Astrocyte (in vitro differentiated cells and primary cell): ENCODE data around the gene IL4R. TPM values are rescaled to one million over a fixed set of nuclear protein-coding genes. Genes with fewer than 3 reads are reported as not detected.

Experiments
- DNase-seq: peaks from one replicate; pipeline ENCODE4 v3.0.0-alpha.2; 2010; ENCODE audit warnings: low read depth
- FAIRE-seq: peaks from 2 replicates; lab custom pipeline; 2011; peaks lifted over from hg19 to GRCh38; lab: Jason Lieb, UNC
- H2AFZ ChIP-seq: 2 replicates; pipeline ENCODE4 v1.6.0; 2012; ENCODE audit warnings: low read depth, low read length, inconsistent platforms
- H3K27ac ChIP-seq: 2 replicates; pipeline ENCODE4 v1.5.1; 2011; ENCODE audit warnings: low read depth, low read length, inconsistent platforms
- H3K27me3 ChIP-seq: 2 replicates; pipeline ENCODE4 v1.6.0; 2011; ENCODE audit warnings: low read length, inconsistent platforms; ENCODE audit not compliant: insufficient read depth
- H3K36me3 ChIP-seq: 2 replicates; pipeline ENCODE4 v1.5.1; 2011; ENCODE audit warnings: low read length, inconsistent platforms; ENCODE audit not compliant: insufficient read depth
- H3K4me1 ChIP-seq: 2 replicates; pipeline ENCODE4 v1.5.1; 2011; ENCODE audit warnings: low read length, inconsistent platforms; ENCODE audit not compliant: insufficient read depth
- H3K4me2 ChIP-seq: 2 replicates; pipeline ENCODE4 v1.6.0; 2012; ENCODE audit warnings: low read length, inconsistent platforms
- H3K4me3 ChIP-seq: 2 replicates; pipeline ENCODE4 v1.5.1; 2011; ENCODE audit warnings: low read depth, mild to moderate bottlenecking, low read length, inconsistent platforms; ENCODE audit not compliant: insufficient read depth
- H3K79me2 ChIP-seq: 2 replicates; pipeline ENCODE4 v1.6.0; 2012; ENCODE audit warnings: mild to moderate bottlenecking, low read length, inconsistent platforms; ENCODE audit not compliant: insufficient read depth
- H3K9ac ChIP-seq: 2 replicates; pipeline ENCODE4 v1.6.0; 2012; ENCODE audit warnings: mild to moderate bottlenecking, low read length, inconsistent platforms
- H3K9me3 ChIP-seq: 2 replicates; pipeline ENCODE4 v1.5.1; 2012; ENCODE audit warnings: low read depth, mild to moderate bottlenecking, low read length, inconsistent platforms; ENCODE audit not compliant: insufficient read depth
- H4K20me1 ChIP-seq: 2 replicates; pipeline ENCODE4 v1.6.0; 2012; ENCODE audit warnings: low read length, inconsistent platforms; ENCODE audit not compliant: insufficient read depth
- H3K27ac Mint-ChIP-seq: one replicate; pipeline ENCODE4 v1.8.0; 2021; ENCODE audit warnings: mild to moderate bottlenecking, mixed read lengths; ENCODE audit not compliant: unreplicated experiment
- H3K27me3 Mint-ChIP-seq: one replicate; pipeline ENCODE4 v1.8.0; 2021; ENCODE audit warnings: low read depth, mixed read lengths; ENCODE audit not compliant: unreplicated experiment
- H3K36me3 Mint-ChIP-seq: one replicate; pipeline ENCODE4 v1.8.0; 2021; ENCODE audit warnings: low read depth, mixed read lengths; ENCODE audit not compliant: unreplicated experiment
- H3K4me1 Mint-ChIP-seq: one replicate; pipeline ENCODE4 v1.8.0; 2021; ENCODE audit warnings: low read depth, mixed read lengths; ENCODE audit not compliant: unreplicated experiment
- H3K4me3 Mint-ChIP-seq: one replicate; pipeline ENCODE4 v1.8.0; 2021; ENCODE audit warnings: mild to moderate bottlenecking, moderate library complexity, mixed read lengths; ENCODE audit not compliant: unreplicated experiment
- H3K9me3 Mint-ChIP-seq: one replicate; pipeline ENCODE4 v1.8.0; 2021; ENCODE audit warnings: mild to moderate bottlenecking, mixed read lengths; ENCODE audit not compliant: unreplicated experiment
- CTCF ChIP-seq: IDR thresholded peaks from 2 replicates; pipeline ENCODE4 v1.5.1; 2011; ENCODE audit warnings: low read depth, mild to moderate bottlenecking, inconsistent platforms, low read length, moderate library complexity; ENCODE audit not compliant: insufficient read depth
- EZH2 ChIP-seq: IDR thresholded peaks from 2 replicates; pipeline ENCODE4 v1.6.1; 2012; ENCODE audit warnings: mild to moderate bottlenecking, low read length, inconsistent platforms; ENCODE audit not compliant: insufficient read depth
- total RNA-seq: library from RNA; stranded (reverse); gene quantifications from 2 replicates; pipeline ENCODE4 v1.2.1, GENCODE V29; 2021

IL4R gene
- total RNA-seq, 1 donor from 2014 or later: 17.5 TPM

GRCh38 chr16:27345201-27345600, 31.4 kb downstream of the IL4R start:
- H3K27ac Mint-ChIP-seq: no peak overlapping the region
- no peak overlapping the region for H3K4me2 ChIP-seq
- no peak overlapping the region for H3K9ac ChIP-seq
- no peaks in the 10 kb centered on the region for H3K27me3 Mint-ChIP-seq
- no peaks in the 10 kb centered on the region for H3K4me1 ChIP-seq
- no peak overlapping the region for H3K4me3 Mint-ChIP-seq
- no peak for TF ChIP-seq CTCF
- no peak for TF ChIP-seq EZH2
- no peak overlapping the region for H3K27ac ChIP-seq
- no peaks in the 10 kb centered on the region for H3K27me3 ChIP-seq
- H3K4me1 Mint-ChIP-seq: no peaks in the 10 kb centered on the region
- H2AFZ ChIP-seq: no peak overlapping the region
- FAIRE-seq: no peak
- H4K20me1 ChIP-seq: peaks cover 5% of the 10 kb centered on the region
- peaks cover 38% of the 10 kb centered on the region for H3K36me3 ChIP-seq
- peaks cover 38% of the 10 kb centered on the region for H3K36me3 Mint-ChIP-seq
- H3K9me3 Mint-ChIP-seq: no peaks in the 10 kb centered on the region
- H3K9me3 ChIP-seq: no peaks in the 10 kb centered on the region
- H3K4me3 ChIP-seq: no peak overlapping the region
- peaks cover 4% of the 10 kb centered on the region for H3K79me2 ChIP-seq
- DNase-seq: no peak

GRCh38 chr16:27346819-27347218, 33.0 kb downstream of the IL4R start:
- Histone ChIP-seq H3K36me3 (peaks cover 29% of the 10 kb centered on the region), H3K79me2 (peaks cover 4% of the 10 kb centered on the region), H4K20me1 (no peaks in the 10 kb centered on the region), H3K9me3 (no peaks in the 10 kb centered on the region), H3K27me3 (no peaks in the 10 kb centered on the region), H3K4me2 (no peak overlapping the region), H3K9ac (no peak overlapping the region), H2AFZ (no peak overlapping the region), H3K4me3 (no peak overlapping the region), H3K4me1 (no peaks in the 10 kb centered on the region), H3K27ac (no peak overlapping the region)
- no peak overlapping the region for H3K4me3 Mint-ChIP-seq
- FAIRE-seq (no peak), DNase-seq (no peak)
- H3K36me3 Mint-ChIP-seq: peaks cover 34% of the 10 kb centered on the region
- TF ChIP-seq CTCF (no peak), EZH2 (no peak)
- no peak overlapping the region for H3K27ac Mint-ChIP-seq
- no peaks in the 10 kb centered on the region for H3K27me3 Mint-ChIP-seq
- H3K9me3 Mint-ChIP-seq: peaks cover 1% of the 10 kb centered on the region
- H3K4me1 Mint-ChIP-seq: no peaks in the 10 kb centered on the region

- no peaks in the 10 kb centered on the region for H4K20me1 ChIP-seq
- H3K4me3 Mint-ChIP-seq: no peak overlapping the region
- H3K79me2 ChIP-seq: no peaks in the 10 kb centered on the region
- no peak overlapping the region for H3K27ac Mint-ChIP-seq
- H3K27me3 ChIP-seq: no peaks in the 10 kb centered on the region
- peaks cover 32% of the 10 kb centered on the region for H3K36me3 Mint-ChIP-seq
- H3K27ac ChIP-seq: no peak overlapping the region
- no peak overlapping the region for H2AFZ ChIP-seq
- H3K4me2 ChIP-seq: no peak overlapping the region
- peaks cover 3% of the 10 kb centered on the region for H3K9me3 Mint-ChIP-seq
- no peak for DNase-seq
- TF ChIP-seq CTCF (no peak), EZH2 (no peak)
- FAIRE-seq: no peak
- H3K4me1 Mint-ChIP-seq: no peaks in the 10 kb centered on the region
- H3K9ac ChIP-seq: no peak overlapping the region
- no peaks in the 10 kb centered on the region for H3K4me1 ChIP-seq
- H3K27me3 Mint-ChIP-seq: no peaks in the 10 kb centered on the region
- no peak overlapping the region for H3K4me3 ChIP-seq
- peaks cover 36% of the 10 kb centered on the region for H3K36me3 ChIP-seq
- no peaks in the 10 kb centered on the region for H3K9me3 ChIP-seq
These were observed 34.3 kb downstream of the IL4R start for GRCh38 chr16:27347930-27348685.
